GM21515 (cell line): Measurements from ENCODE around the gene OGT.
A peak's percentile ranks its signal among the peaks of the same experiment; 100 is the strongest.
"Not testable (repeated sequence)": the region's sequence is repeated elsewhere in the genome, so short reads cannot be mapped to it uniquely, and the experiment has no call there.

Experiments used
- ATAC-seq: cut with Tn5 transposase; IDR thresholded peaks from one replicate; pipeline ENCODE4 v1.9.1; 2021; ENCODE audit not compliant: unreplicated experiment

Gene OGT

DNA sequence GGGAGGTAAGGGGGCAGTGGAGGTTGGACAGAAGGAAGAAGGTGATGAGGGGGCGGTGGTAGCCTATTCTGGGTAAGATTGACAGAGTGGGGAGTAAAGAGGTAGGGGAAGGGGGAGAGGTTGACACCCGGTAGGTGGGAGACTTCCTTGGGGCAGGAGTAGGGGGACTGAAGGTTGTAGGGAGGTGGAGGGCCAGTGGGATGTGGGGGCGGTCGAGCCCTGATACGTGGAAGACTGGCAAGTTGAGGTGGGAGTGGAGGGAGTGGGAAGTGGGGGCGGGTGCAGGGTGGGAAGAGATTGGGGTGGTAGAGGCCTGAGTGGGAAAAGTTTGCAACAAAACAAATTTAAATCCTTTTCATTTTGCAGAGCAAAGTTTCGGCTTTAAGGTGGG is 47.1 kb downstream of the OGT start:
- ATAC-seq = no peak

DNA sequence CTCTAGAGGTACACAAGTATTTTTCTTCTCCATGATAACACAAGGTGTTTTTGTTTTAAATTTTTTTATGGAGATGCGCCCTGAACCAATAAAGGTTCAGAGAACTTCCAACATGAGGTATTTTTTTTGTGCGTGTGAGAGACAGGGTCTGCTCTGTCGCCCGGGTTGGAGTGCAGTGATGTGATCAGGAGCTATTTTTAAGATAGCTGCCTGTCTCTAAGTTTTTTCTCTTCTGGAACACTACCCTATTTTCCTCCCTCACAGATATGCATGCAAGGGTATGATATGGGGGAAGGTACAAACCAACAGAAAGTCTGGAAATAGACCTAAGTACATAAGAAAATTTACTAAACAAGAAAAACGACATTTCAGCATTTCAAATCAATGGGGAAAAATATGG is 48.3 kb downstream of the OGT start:
- ATAC-seq = no peak

DNA sequence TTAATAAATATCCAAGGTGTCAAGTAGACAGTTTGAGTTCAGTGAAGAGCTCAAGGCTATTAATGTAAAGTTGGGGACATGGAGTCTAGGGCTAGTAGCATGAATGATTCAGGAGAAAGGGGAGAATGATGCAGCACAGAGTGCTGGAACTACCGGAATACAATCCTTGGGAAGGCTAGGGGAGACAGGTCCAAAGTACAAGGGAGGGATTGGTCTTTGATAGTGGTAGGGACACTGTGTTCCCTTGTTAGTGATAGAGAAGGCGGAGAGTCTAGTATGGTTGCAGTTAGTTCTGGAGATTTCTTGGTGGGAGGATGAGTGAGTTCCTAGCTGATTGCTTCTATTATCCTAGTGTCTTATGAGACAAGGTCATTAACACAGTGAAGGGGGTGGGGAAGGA is 54.0 kb downstream of the OGT start:
- no peak for ATAC-seq

DNA sequence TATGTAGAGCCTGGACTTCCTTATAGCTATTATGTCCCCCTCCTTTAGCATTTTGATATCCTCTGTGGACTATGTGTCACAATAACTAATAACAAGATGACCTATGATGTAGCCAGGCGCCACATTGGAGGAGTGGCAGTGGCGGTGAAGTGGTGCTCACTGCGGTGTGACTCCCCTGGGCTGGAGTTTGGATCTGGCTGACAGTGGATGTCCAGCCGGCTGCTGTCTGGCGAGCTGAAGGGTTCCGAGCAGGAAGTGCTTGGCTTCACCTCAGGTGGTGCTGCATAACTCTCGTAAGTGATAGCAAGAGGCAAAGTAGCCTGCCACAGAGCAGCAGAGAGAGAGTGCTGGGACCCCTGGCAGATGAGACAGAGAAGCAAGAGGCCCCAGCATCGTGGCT is 60.3 kb downstream of the OGT start:
- ATAC-seq = not testable (repeated sequence)

DNA sequence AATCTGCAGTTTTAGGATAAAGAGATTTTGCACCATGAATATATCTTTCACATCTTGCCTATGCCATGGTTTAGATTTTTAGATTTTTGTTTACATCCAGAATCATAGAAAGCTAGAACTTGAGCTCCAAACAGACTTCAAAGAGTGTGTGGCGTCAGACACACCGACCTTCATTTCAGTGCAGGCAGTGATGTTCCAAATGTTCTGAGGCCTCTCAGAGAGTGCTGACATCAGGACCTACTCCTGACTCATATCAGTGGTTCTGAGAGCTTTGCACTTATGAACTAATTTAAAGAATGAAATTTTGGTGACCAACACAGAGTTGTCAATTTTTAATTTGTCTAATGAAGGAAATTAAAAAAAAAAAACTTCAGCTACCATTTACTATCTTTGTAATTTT is 67.1 kb downstream of the OGT start:
- no peak for ATAC-seq

DNA sequence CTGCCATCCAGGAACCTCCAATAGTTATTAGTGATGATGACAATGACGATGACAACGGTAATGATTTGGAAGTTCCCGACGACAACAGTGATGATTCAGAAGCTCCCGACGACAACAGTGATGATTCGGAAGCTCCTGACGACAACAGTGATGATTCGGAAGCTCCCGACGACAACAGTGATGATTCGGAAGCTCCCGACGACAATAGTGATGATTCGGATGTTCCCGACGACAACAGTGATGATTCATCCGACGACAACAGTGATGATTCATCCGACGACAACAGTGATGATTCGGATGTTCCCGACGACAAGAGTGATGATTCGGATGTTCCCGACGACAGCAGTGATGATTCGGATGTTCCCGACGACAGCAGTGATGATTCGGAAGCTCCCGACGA is 70.7 kb downstream of the OGT start:
- ATAC-seq = no peak

DNA sequence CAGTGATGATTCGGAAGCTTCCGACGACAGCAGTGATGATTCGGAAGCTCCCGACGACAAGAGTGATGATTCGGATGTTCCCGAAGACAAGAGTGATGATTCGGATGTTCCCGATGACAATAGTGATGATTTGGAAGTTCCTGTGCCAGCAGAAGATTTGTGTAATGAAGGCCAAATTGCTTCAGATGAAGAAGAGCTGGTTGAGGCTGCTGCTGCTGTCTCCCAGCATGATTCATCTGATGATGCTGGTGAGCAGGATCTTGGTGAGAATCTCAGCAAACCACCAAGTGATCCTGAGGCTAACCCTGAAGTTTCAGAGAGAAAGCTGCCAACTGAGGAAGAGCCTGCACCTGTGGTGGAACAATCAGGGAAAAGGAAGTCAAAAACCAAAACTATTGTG is 71.2 kb downstream of the OGT start:
- ATAC-seq = no peak

DNA sequence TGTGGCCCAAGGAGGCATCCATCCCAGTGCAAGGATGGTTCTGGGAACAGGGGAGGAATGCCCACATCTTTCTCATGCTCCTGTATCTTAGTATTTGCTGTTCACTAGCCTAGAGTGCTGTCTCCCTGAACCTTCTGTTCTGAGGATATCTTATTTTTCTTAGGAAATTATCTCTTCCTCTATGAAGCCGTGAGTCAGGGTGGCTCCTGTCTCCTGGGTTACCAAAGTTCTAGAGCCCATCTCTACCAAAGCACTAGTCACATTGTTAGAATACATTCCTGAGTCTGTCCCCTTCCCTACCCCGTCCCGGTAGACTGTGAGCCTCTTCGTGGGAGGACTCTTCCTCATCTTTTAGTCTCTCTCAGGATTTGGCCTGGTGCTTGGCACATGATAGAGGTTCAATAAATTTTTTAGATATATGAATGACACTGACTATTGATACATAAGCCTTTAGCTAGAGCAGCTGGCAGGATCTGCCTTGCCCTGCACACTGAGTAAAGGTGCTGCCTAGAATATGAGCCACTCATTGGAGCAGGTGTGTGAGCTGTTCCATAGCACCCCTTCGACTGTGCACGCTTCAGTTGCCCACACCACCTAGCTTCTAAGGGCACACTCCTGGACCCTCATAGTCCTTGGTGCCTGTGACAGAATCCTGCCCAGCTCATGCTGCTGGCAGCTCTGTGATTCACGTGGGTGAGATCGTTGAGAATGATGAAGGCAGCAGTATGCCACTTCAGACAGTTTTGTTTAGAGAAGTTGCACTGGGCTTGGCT is 72.1 kb downstream of the OGT start:
- ATAC-seq = no peak

DNA sequence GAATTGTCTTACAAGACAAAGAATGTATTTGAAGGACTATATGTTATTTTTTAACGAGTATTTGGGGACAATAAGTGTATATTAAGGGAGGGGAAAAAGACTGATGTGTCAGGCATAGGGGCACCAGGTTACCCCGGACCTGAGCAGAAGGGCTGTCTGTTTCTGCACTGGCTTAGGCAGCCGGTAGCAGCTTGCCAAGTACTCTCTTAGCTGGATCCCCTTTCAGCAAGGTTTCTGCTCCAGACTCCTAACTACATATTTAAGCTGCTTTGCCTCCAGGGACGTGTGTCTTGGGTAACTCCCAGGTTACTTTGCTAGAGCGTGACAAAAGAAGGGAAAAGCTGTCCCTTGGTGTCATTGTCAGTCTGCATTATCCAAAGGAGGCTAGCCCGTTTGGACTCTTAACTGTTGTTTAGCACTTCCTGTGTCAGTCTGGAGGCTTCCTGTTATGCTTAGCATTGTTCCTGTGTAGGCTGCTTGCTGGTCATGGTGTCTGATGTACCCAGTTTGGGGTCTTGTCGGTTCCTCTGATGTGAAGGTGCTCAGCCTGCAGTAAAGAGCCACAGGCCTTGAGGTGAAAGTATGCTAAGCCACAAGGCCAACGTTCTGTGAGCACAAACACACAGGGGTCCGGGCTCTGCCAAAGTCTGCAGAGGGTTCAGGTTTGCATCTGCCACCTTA is 73.8 kb downstream of the OGT start:
- no peak for ATAC-seq

DNA sequence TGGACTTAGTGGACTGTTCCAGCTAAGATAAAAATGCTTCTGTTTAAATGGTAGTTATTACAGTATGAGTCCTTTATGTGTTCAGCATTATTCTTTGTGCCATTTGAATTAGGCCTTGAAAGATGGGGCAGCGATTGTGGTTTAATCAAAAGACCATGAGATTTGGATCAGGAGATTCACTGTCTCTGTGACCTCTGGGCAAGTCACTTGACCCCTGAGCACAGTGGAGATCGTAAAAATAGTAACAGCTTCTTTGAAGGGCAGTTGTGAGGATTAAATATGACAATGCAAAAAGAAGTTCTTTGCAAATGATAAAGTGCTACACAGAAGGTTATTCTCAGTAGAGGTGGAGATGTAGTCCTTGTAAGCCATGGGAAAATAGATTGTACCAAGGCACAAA is 74.6 kb downstream of the OGT start:
- ATAC-seq = no peak

DNA sequence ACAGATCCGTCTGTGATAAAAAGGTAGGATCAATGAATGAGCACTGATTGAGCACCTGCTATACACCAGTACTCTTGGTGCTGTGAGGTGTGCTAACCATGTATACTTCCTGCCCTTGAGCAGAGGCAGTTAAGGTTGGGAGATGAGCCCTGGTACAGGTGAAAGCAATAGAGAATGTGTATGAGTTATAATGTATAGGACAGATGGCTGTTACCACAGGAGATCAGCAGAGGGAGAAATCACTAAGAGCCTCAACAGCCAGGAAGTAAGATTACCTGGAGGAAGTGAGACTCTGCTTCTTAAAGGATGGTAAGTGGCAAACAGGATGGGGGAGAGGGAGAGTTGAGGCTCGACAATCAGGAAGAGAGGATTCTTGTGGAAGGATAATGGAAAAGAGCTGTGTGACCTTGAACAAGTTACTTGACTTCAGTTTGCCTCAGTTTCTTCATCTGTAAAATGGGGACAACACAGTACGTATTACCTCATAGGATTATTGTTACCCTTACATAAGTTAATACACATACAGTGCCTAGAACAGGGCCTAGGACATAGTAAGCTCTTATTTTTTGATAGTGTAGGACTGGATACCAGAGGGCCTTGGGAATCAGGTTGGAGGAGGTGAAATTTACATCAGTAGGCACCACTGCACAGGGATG is 76.3 kb downstream of the OGT start:
- no peak for ATAC-seq

DNA sequence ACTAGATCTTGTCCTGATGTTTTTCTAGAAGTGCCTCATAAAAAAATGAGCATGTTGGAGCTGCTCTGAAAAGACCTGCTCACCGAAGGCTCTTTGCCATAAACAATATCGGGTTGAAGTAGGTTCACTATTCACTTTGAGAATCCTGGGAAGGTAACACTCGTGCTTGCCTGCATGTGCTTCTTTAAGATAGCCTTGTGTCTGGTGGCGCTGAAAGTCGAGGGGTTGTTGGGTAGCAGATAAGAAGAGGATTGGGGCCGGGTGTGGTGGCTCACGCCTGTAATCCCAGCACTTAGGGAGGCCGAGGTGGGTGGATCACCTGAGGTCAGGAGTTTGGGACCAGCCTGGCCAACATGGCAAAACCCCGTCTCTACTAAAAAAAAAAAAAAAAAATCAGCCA is 78.8 kb downstream of the OGT start:
- ATAC-seq = not testable (repeated sequence)

DNA sequence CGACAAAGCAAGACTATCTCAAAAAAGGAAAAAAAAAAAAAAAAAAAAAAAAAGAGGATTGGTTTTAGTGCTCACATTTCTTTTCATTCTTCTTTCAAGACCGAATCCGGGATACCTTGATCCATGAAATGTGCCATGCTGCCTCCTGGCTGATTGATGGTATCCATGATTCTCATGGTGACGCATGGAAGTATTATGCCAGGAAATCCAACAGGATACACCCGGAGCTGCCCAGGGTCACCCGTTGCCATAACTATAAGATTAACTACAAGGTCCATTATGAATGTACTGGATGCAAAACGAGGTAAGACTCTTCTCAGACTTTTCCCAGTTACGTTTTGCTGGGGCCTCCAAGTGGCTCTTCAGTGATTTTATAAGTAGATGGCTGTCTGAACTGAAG is 79.4 kb downstream of the OGT start:
- no peak for ATAC-seq

DNA sequence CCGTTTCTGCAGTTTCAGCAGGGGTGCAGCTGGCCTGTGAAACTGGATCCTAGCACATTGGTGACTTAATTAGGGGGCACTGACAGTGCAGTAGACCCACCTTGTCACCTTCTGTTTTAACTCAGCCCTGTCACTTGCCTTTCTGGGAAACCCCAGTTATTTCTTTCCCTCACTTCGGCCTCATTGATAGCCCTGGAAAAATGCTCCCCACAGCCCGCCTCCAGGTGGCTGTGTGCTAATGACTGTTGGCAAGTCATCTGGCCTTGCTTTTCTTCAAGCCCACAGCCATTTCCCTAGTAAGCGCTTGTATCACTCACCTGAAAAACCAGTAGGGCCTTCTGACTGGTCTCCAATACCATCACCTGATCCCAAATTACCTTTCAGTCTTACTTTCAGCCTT is 82.2 kb downstream of the OGT start:
- ATAC-seq = no peak

DNA sequence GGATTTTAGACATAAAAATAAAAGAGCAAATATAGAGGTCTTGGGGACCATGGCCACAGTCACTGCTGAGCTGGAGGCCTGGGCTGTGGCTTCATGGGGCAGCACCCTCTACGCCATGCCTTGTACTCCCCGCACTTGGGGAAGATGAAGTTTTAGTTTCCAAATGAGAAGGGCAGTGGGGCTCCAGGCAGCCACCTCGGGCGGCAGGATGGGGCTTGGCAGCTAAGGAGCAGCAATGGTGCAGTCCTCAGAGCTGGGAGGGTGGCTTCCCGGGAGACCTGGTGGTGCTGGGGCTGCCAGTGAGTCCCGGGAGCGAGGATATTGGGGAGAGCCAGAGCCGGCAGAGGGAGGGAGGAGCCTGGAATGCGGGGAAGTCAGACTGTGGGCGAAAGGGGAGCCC is 83.0 kb downstream of the OGT start:
- no peak for ATAC-seq

DNA sequence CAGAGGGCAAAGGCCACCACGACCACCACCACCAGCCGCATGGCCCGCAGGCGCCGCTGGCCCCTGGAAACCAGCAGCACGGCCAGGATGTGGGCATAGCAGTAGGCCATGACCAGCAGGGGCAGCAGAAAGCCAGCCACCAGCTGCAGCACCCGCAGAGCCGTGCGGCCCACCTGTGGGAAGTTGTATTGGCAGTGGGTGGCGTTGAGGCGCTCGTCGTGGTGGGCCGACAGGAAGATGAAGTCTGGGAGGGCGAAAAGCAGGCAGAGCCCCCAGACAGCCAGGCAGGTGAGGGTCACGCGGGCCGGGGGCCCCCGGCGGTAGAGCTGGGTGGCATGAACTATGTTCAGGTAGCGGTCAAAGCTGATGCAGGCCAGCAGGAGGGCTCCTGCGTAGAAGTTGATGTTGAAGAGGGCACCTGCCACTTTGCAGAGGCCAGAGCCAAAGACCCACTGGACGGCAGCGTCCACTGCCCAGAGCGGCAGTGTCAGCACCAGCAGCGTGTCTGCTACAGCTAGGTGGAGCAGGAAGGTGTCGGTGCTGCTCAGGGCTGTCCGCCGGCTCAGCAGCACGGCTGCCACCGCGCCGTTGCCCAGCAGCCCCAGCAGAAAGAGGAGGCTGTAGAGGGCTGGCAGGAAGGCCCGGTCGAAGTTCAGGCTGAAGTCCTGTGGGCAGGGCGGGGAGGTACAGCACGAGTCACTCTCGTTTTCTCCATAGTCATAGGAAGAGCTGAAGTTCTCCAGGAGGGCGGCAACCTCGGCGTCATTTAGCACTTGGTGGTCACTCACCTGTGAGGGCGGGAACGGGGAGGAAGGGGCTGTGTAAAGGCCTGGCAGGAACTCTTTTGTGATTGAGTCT is 84.0 kb downstream of the OGT start:
- no peak for ATAC-seq

DNA sequence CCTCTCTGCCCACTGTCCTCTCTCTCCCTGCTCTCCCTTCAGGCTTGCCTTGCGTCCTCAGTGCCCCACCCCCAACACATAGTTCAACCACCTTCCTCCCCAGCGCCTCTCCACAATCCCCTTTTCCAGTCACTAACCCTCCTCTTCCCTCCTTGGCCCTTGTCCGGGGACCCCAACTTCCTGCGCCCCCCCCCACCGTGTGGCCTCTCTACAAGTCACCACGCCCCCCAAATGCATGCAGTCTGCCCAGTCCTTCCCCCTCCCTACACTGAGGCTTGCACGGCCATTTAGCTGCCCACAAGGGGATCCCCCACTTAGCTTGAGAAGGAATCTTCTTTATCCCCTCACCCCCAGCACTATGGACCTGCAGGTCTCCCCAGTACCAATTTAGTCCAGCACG is 84.8 kb downstream of the OGT start:
- ATAC-seq = no peak

DNA sequence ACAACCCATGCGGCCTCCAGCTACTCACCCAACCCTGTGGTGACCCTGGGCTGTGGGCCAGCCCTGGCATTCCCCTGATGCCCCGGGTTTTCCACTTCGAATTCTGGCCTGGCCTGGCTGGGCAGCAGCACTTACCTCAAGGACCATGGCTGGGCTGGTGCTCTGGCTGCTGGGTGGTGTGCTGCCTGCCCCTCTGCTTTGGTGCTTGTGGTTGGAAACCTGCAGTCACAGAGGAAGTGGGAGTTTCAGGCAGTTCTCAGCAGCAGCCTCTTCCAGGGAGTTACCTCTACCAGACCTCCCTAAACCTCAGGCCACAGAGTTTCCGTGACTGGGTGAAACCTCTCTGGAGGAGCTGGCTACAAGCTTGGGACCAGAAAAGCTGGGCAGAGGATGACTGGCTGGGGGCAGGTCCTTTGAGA is 85.4 kb downstream of the OGT start, which contains the start of gene CXCR3:
CXCR3 (minus strand) TSS at position 209 of the 419 bp plus-strand sequence; CDS start at position 147, 62 bp downstream.
- peak; percentile 68 for ATAC-seq

DNA sequence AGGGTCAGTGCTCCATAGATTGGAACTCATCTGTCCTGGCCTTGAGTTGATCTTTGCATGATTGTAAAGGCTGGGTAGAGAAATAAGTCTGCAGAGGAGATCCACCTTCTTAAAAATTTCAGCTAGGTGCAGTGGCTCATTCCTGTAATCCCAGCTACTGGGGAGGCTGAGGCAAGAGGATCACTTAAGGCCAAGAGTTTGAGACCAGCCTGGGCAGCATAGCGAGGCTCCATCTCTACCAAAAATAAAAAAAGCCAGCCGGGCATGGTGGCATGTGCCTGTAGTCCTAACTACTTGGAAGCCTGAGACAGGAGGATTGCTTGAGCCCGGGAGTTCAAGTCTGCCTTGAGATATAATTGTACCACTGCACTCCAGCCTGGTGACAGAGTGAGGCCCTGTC is 85.9 kb downstream of the OGT start:
- no peak for ATAC-seq

DNA sequence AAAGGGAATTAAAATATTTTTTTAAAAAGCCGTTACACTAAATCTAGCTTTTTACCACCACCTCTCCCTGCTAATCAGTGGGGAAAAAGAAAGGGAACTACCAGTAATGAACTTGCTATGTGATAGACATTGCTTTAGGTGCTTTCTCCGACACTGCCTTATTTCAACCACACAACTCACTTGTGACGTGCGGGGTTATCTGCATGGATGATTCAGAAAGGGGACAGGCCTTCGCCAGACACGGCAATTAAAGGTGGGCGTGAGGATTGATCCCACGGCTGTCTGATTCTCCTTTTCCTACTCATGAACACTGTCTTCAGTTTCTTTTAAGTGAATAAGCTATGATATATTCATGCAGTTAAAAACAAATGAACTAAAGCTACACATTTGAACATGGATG is 86.3 kb downstream of the OGT start:
- ATAC-seq = no peak

DNA sequence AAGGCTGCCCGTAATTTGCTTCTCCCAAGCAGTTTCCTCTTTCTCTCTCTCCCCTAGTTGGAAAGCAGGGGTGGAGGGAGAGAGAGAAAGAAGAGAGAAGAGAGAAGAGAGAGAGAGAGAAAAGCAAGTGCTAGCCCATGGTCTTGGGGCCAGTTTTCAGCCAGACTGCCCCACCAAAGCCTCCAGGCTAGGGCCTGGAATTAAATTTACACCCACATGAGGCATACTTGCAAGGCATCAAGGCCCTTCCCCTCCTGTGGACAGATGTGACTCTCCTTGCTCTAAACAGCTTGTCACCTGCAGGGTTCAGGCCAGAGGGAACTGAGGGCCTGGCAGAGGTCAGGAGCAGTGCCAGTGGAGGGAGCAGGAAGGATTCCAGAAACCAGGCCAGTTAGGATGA is 87.1 kb downstream of the OGT start:
- no peak for ATAC-seq
